ENCODE results near the gene DYSF. TPM values are rescaled to one million over a fixed set of nuclear protein-coding genes. Genes with fewer than 3 reads are reported as not detected.

Gene DYSF
- total RNA-seq, 1 experiment from 2014 or later, result 0.89 TPM

DNA sequence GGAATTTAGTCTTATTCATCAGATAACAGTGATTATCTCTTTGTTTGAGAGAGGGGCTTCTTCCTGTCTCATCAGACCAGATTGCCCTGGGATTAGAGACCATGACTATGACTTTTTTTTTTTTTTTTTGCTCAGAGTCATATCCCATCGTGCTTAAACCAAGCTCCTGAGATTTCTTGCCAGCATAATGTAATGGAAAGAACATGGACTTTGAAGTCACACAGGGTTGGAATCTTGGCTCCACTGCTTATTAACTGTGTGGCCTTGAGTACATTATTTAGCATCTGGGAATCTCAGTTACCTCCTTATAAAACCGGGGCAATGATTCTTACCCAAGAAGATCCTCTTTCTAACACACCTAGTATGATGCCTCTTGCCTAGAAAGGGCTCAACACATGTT, 268.3 kb downstream of the DYSF start:
- ChIA-PET RAD21 (ENCODE audit: low non-redundant PET in 1 of 2, low total read pairs in 2 of 2, uncharacterized antibody in 2 of 2, unreplicated experiment in 2 of 2) (no interaction called here), POLR2A (no interaction called here), CTCF (no interaction called here)
- intact Hi-C loops (cut with micrococcal nuclease), result no loop called here
- DNase-seq (ENCODE audit: low read depth, low spot score), result no peak
- no peak overlapping the region for H3K4me2 ChIP-seq (ENCODE audit: low read length)
- no peaks in the 10 kb centered on the region for H3K27me3 ChIP-seq (ENCODE audit: insufficient read depth, low read length)
- H3K9ac ChIP-seq (ENCODE audit: low read length), result no peak overlapping the region
- no peaks in the 10 kb centered on the region for H3K79me2 ChIP-seq (ENCODE audit: insufficient read depth, low read length)
- no TSS peak for BruUV-seq (replicated peaks)
- H2AFZ ChIP-seq (ENCODE audit: low read depth, low read length, poor library complexity, severe bottlenecking), result no peak overlapping the region
- H3K27ac ChIP-seq (ENCODE audit: low read depth, low read length), result no peak overlapping the region
- TF ChIP-seq POLR2A (IDR thresholded peaks at IDR 0.05; ENCODE audit: borderline replicate concordance, extremely low read depth, insufficient read depth, insufficient read length), result no peak
- TF ChIP-seq SP1 (IDR thresholded peaks at IDR 0.05; ENCODE audit: low read depth), result no peak
- TF ChIP-seq, protein P1, sequence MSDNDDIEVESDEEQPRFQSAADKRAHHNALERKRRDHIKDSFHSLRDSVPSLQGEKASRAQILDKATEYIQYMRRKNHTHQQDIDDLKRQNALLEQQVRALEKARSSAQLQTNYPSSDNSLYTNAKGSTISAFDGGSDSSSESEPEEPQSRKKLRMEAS (IDR thresholded peaks at IDR 0.05), result no peak
- no peak for TF ChIP-seq CEBPB (IDR thresholded peaks at IDR 0.05; ENCODE audit: low read depth)
- H3K4me3 ChIP-seq (replicated peaks in 1 of 2; ENCODE audit: low read depth in 1 of 2, low read length in 2 of 2), result no peak overlapping the region
- no peak for ATAC-seq
- H3K36me3 ChIP-seq (ENCODE audit: control insufficient read depth in 1 of 2, insufficient read depth in 2 of 2, low read length in 2 of 2), result no peaks in the 10 kb centered on the region
- H4K20me1 ChIP-seq (ENCODE audit: insufficient read depth), result no peaks in the 10 kb centered on the region
- H3K4me1 ChIP-seq (ENCODE audit: control insufficient read depth in 1 of 2, insufficient read depth in 2 of 2, low read length in 2 of 2), result peaks cover 11 to 16% of the 10 kb centered on the region in 2 experiments
- no peaks in the 10 kb centered on the region for H3K9me2 ChIP-seq (ENCODE audit: insufficient read depth)
- peaks cover 0 to 7% of the 10 kb centered on the region in 2 experiments; a peak in 1 of 4 replicates for H3K9me3 ChIP-seq (ENCODE audit: control insufficient read depth in 1 of 2, insufficient read depth in 1 of 2, low read depth in 1 of 2, low read length in 2 of 2)

DNA sequence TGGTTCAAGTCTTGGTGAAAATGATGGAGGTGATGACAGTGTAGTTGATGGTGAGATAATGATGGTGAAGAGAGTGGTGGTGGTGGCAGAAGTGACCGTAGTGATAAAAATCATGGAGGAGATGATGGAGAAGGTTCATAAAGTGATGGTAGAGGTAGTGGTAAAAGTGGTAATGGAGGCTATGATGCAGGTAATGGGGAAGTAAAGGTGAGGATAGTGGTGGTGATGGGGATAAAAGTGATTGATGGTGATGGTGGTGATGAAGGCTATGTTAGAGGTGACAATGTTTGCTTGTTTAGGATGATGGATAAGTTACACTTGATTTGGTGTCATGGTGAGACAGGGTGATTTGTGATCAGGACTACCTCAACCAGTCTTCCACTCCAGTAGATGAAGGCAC, 268.9 kb downstream of the DYSF start:
- CTCF ChIA-PET, result no interaction called here
- H3K79me2 ChIP-seq (ENCODE audit: insufficient read depth, low read length), result no peaks in the 10 kb centered on the region

More for the DNA sequence above, 268.9 kb downstream of the DYSF start:
- POLR2A ChIA-PET, result no interaction called here
- Histone ChIP-seq H3K9me3 (ENCODE audit: control insufficient read depth in 1 of 2, insufficient read depth in 1 of 2, low read depth in 1 of 2, low read length in 2 of 2) (peaks cover 0 to 7% of the 10 kb centered on the region in 2 experiments; a peak in 1 of 4 replicates), H3K9ac (ENCODE audit: low read length) (no peak overlapping the region), H3K4me2 (ENCODE audit: low read length) (no peak overlapping the region), H4K20me1 (ENCODE audit: insufficient read depth) (no peaks in the 10 kb centered on the region), H2AFZ (ENCODE audit: low read depth, low read length, poor library complexity, severe bottlenecking) (no peak overlapping the region), H3K4me1 (ENCODE audit: control insufficient read depth in 1 of 2, insufficient read depth in 2 of 2, low read length in 2 of 2) (peaks cover 5 to 10% of the 10 kb centered on the region in 2 experiments), H3K36me3 (ENCODE audit: control insufficient read depth in 1 of 2, insufficient read depth in 2 of 2, low read length in 2 of 2) (no peaks in the 10 kb centered on the region), H3K9me2 (ENCODE audit: insufficient read depth) (no peaks in the 10 kb centered on the region), H3K27me3 (ENCODE audit: insufficient read depth, low read length) (no peaks in the 10 kb centered on the region), H3K27ac (ENCODE audit: low read depth, low read length) (no peak overlapping the region), H3K4me3 (replicated peaks in 1 of 2; ENCODE audit: low read depth in 1 of 2, low read length in 2 of 2) (no peak overlapping the region)
- DNase-seq (ENCODE audit: low read depth, low spot score) (no peak), ATAC-seq (no peak)
- BruUV-seq (replicated peaks), result no TSS peak
- no peak for TF ChIP-seq EZH2phosphoT487 (IDR thresholded peaks at IDR 0.05; ENCODE audit: borderline replicate concordance)
- TF ChIP-seq ZNF274 (IDR thresholded peaks at IDR 0.05; ENCODE audit: low read depth, low read length), result no peak
- TF ChIP-seq, protein P2, sequence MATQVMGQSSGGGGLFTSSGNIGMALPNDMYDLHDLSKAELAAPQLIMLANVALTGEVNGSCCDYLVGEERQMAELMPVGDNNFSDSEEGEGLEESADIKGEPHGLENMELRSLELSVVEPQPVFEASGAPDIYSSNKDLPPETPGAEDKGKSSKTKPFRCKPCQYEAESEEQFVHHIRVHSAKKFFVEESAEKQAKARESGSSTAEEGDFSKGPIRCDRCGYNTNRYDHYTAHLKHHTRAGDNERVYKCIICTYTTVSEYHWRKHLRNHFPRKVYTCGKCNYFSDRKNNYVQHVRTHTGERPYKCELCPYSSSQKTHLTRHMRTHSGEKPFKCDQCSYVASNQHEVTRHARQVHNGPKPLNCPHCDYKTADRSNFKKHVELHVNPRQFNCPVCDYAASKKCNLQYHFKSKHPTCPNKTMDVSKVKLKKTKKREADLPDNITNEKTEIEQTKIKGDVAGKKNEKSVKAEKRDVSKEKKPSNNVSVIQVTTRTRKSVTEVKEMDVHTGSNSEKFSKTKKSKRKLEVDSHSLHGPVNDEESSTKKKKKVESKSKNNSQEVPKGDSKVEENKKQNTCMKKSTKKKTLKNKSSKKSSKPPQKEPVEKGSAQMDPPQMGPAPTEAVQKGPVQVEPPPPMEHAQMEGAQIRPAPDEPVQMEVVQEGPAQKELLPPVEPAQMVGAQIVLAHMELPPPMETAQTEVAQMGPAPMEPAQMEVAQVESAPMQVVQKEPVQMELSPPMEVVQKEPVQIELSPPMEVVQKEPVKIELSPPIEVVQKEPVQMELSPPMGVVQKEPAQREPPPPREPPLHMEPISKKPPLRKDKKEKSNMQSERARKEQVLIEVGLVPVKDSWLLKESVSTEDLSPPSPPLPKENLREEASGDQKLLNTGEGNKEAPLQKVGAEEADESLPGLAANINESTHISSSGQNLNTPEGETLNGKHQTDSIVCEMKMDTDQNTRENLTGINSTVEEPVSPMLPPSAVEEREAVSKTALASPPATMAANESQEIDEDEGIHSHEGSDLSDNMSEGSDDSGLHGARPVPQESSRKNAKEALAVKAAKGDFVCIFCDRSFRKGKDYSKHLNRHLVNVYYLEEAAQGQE (IDR thresholded peaks at IDR 0.05; ENCODE audit: low read depth), result no peak
- no peak for TF ChIP-seq FOSL1 (IDR thresholded peaks at IDR 0.05; ENCODE audit: low read depth)
- no peak for TF ChIP-seq SP1 (IDR thresholded peaks at IDR 0.05; ENCODE audit: low read depth)
- TF ChIP-seq, protein P1 (IDR thresholded peaks at IDR 0.05), result no peak
- no peak for TF ChIP-seq ELF1 (IDR thresholded peaks at IDR 0.05; ENCODE audit: borderline replicate concordance, low read depth)
- TF ChIP-seq RAD21 (IDR thresholded peaks at IDR 0.05; ENCODE audit: low read depth), result no peak
- intact Hi-C loops (cut with micrococcal nuclease), result no loop called here
- RAD21 ChIA-PET (ENCODE audit: low non-redundant PET in 1 of 2, low total read pairs in 2 of 2, uncharacterized antibody in 2 of 2, unreplicated experiment in 2 of 2), result no interaction called here
